ENCODE measurements around the gene ZNF326. TPM values are rescaled to one million over a fixed set of nuclear protein-coding genes. Genes with fewer than 3 reads are reported as not detected.
A peak's percentile ranks its signal among the peaks of the same experiment; 100 is the strongest.

ZNF326 gene
- total and polyA plus RNA-seq, 2 of the 4 experiments (the other 2 are of a cell fraction): 4.5 to 17.0 TPM

DNA sequence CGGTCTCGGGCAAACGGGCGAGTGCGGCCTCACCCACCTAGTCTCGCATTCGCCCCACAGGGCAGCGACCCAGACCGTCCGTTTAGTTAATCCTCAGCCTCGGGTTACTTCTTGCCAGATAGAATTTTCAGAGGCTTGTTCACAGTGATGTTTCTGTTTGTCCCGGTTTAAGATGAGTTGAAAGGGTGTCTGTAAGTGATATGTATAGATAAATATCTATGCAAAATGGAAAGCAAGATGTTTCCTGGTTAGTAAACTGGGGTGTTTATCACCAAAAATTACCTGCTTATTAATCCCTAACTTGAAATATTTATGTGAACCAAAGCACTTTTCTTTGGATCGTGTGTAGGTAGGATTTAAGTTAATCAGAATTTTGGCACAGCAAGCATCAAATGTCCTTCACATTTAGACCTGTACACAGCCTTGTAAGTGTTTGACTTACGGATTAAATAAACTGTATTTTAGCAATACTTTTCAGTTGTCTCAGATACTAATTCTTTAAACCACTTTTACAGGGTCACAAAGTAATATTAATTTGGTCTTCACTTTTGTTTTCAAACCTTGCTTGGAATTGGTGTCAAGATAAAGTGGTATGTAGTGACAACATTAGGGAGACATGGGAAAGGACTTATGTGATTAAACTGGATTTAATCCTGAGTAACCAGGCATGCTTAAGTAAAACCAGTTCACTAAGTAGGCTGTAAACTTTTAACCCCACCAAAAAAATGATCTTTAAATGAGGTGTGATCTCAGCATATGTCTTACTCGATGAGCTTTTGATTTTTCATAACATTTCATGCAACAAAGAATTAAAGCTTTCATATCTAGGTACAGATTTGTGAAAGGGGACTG is 914 bp downstream of the ZNF326 start:
- no peak overlapping the region for H2BK15ac ChIP-seq (ENCODE audit: low read depth, low read length)
- CTCF ChIA-PET: no interaction called here
- peak overlapping the region; percentile 87 for H3K14ac ChIP-seq (replicated peaks; ENCODE audit: low read depth, low read length)
- H3K4ac ChIP-seq (ENCODE audit: low read depth, low read length): peak overlapping the region; percentile 84; the same call in 1 of the 2 replicates
- H2AFZ ChIP-seq (replicated peaks; ENCODE audit: low read length, poor library complexity): peak overlapping the region; percentile 97
- H3K4me1 ChIP-seq (ENCODE audit: control insufficient read depth, insufficient read depth, low read length): no peaks in the 10 kb centered on the region; the same call in 1 of the 2 replicates
- POLR2A ChIA-PET (ENCODE audit: unreplicated experiment): no interaction called here
- peak overlapping the region; percentile 82; the same call in 1 of the 2 replicates for H3K56ac ChIP-seq (ENCODE audit: extremely low read depth, insufficient read depth, low read length)
- H4K91ac ChIP-seq (ENCODE audit: insufficient read depth, low read depth, low read length): peak overlapping the region; percentile 38
- peak overlapping the region; percentile 59 to 92; a peak in 3 of 4 replicates for H4K8ac ChIP-seq (ENCODE audit: low read depth in 2 of 2, low read length in 2 of 2)
- no TSS peak for BruUV-seq (replicated peaks)
- H2BK20ac ChIP-seq (ENCODE audit: low read depth, low read length): no peak overlapping the region
- H4K5ac ChIP-seq (ENCODE audit: low read depth, low read length): no peak overlapping the region; the same call in 1 of the 2 replicates
- peak overlapping the region; percentile 92 for H2AK9ac ChIP-seq (replicated peaks; ENCODE audit: low read depth, low read length, poor library complexity)
- H3K18ac ChIP-seq (ENCODE audit: low read depth, low read length): peak overlapping the region; percentile 28; the same call in 1 of the 2 replicates
- H3K23ac ChIP-seq (ENCODE audit: low read depth, low read length): peak overlapping the region; percentile 89; the same call in 1 of the 2 replicates
- TF ChIP-seq POLR2A (IDR thresholded peaks at IDR 0.05; ENCODE audit: low read depth, low read length): peak; percentile 27; the same call in 1 of the 2 replicates
- TF ChIP-seq CHD1 (IDR thresholded peaks at IDR 0.05; ENCODE audit: low read depth, low read length): no peak
- H3K9me1 ChIP-seq (ENCODE audit: insufficient read depth, low read length): peaks cover 2% of the 10 kb centered on the region
- dilution Hi-C loops (cut with HindIII; ENCODE audit: low sequenced_read_pairs, unreplicated experiment): no loop called here
- H3K9me3 ChIP-seq (ENCODE audit: control insufficient read depth, insufficient read depth, low read length): no peaks in the 10 kb centered on the region
- H3K4me3 ChIP-seq (ENCODE audit: insufficient read depth, low read depth, low read length): peak overlapping the region; percentile 89
- H3K79me1 ChIP-seq (ENCODE audit: low read depth in 1 of 2, low read length in 2 of 2): peaks cover 8 to 30% of the 10 kb centered on the region in 2 experiments; a peak in 3 of 4 replicates
- peak overlapping the region; percentile 96 for H3K4me2 ChIP-seq (ENCODE audit: low read depth, low read length)
- in situ Hi-C loops (cut with MboI; ENCODE audit: low sequenced_read_pairs): loop anchor here (10.0 to 25.0 kb wide), 2 partner anchors 361 to 509 kb away; partner anchors contain the start of gene LRRC8C
- H2BK5ac ChIP-seq (ENCODE audit: low read depth, low read length, poor library complexity, severe bottlenecking): peak overlapping the region; percentile 94
- DNase-seq (no peak), ATAC-seq (ENCODE audit: low read depth) (peak; percentile 44)
- peak overlapping the region; percentile 95 for H3K9ac ChIP-seq (ENCODE audit: low read depth, low read length)
- H3K36me3 ChIP-seq (ENCODE audit: control insufficient read depth, insufficient read depth, low read length): no peaks in the 10 kb centered on the region
- H2BK120ac ChIP-seq (ENCODE audit: low read depth, low read length): no peak overlapping the region
- H3K27ac ChIP-seq (ENCODE audit: insufficient read depth, low read length): peak overlapping the region; percentile 95
- intact Hi-C loops (cut with micrococcal nuclease): loop anchor here (5.0 kb wide), 1 partner anchor 359 kb away; no protein-coding TSS in a partner anchor
- peak overlapping the region; percentile 74 for H2AK5ac ChIP-seq (ENCODE audit: low read depth, low read length)
- 0% methylated on average over 4 of the region's 15 CpGs; no CpG with 5 or more reads in 1 of the 2 experiments for WGBS, 2 experiments (ENCODE audit: extremely low coverage in 2 of 2, insufficient read length in 1 of 2)
- H3K27me3 ChIP-seq (ENCODE audit: control insufficient read depth, insufficient read depth, low read length): no peaks in the 10 kb centered on the region
- peaks cover 16% of the 10 kb centered on the region; the same call in 1 of the 2 replicates for H4K20me1 ChIP-seq (ENCODE audit: insufficient read depth, low read length)
